Activated T-cell treated with anti-CD3 and anti-CD28 coated beads, Interleukin-2, amount 50 U/mL, for 72 hours (primary cell): Measurements from ENCODE around the gene PLIN1. TPM values are rescaled to one million over a fixed set of nuclear protein-coding genes. Genes with fewer than 3 reads are reported as not detected.

Experiments
- ATAC-seq, 2 donors: fragments of 150-1000 bp; cut with Tn5 transposase; replicated peaks in 1 of 2; 2 replicates each; pipeline ENCODE4 v1.10.0; 2021; ENCODE audit warnings: moderate library complexity in 2 of 2, mild to moderate bottlenecking in 1 of 2
- DNase-seq, 2 donors: peaks; one replicate each; pipeline ENCODE4 v3.0.0; 2021 to 2022; ENCODE audit warnings: mixed read lengths in 1 of 2
- H3K27ac Mint-ChIP-seq: one replicate; pipeline ENCODE4 v1.8.0; 2022; ENCODE audit warnings: mild to moderate bottlenecking, moderate library complexity, mixed read lengths
- H3K27me3 Mint-ChIP-seq: one replicate; pipeline ENCODE4 v1.8.0; 2022; ENCODE audit warnings: low read depth, mixed read lengths
- H3K36me3 Mint-ChIP-seq, 2 donors: one replicate each; pipeline ENCODE4 v1.8.0; 2022; ENCODE audit warnings: mixed read lengths in 2 of 2, mild to moderate bottlenecking in 1 of 2; ENCODE audit not compliant: insufficient read depth in 2 of 2
- H3K4me1 Mint-ChIP-seq: one replicate; pipeline ENCODE4 v1.8.0; 2022; ENCODE audit warnings: low read depth, mixed read lengths
- H3K4me3 Mint-ChIP-seq, 2 donors: one replicate each; pipeline ENCODE4 v1.8.0; 2022; ENCODE audit warnings: mild to moderate bottlenecking in 2 of 2, mixed read lengths in 2 of 2, moderate library complexity in 2 of 2
- H3K9me3 Mint-ChIP-seq, 2 donors: one replicate each; pipeline ENCODE4 v1.8.0; 2022; ENCODE audit warnings: mixed read lengths in 2 of 2
- total RNA-seq, 2 donors: library from RNA; stranded (reverse); gene quantifications; one replicate each; pipeline ENCODE4 v1.2.3, GENCODE V29; 2022

Gene PLIN1
- total RNA-seq, 2 donors from 2014 or later: 0.88 to 1.3 TPM

DNA sequence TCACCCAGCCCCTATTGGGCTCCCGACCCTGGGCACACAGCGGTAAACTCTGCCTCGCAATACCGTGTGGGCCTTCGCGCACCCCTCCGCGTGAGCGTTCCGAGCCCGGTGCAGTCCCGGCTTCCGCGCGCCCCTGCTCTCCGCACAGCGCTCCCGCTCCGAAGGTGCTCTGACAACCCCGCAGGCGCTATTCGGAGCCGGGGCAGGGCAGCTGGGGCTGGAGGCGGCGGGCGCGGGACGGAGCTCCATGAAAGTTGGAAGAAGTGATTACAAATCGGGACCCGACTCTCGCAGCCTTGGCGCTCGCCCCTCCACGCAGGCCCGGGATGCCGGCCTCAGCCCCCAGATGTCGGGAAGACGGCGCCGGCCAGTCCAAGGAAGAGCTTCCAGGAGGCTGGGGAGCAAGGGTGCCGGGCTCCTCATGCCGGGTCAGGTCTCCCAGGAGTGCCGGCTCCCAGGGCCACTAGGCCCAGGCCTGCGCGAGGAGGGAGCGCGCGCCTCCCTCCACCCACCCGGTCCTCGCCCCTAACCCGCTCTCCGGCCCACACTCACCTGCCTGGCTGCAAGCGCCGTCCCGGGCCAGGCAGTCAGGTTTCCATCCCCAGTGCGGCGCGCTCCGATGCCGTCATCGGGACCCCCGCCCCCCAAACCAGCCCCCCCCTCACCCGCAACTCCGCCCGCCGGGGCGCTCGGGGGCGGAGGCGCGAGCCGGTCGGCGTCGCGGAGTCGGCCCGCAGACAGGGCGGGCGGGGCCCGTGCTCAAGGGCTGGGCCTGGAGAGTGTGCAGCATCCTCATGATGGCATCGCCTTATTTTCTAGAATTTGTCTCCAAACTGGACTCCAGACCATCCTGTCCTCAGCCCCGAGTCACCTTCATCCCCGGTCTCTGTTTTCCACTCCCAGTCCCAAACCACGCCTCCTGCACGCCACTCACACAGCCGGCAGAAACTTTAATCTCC lies 24.0 kb downstream of the PLIN1 start, which contains the start of gene KIF7:
Gene KIF7 (minus strand): TSS at position 621 of the 959 bp plus-strand sequence. CDS start 2,537 bp downstream, outside the sequence.
- Mint-ChIP-seq H3K9me3 (no peaks in the 10 kb centered on the region), H3K36me3 (no peaks in the 10 kb centered on the region), H3K27ac (no peak within 1 kb of the TSS), H3K4me1 (peaks cover 21% of the 10 kb centered on the region), H3K27me3 (peaks cover 64% of the 10 kb centered on the region), H3K4me3 (peak within 1 kb of the TSS; percentile 87 to 89)
- peak; percentile 76 to 78 for ATAC-seq
- peak; percentile 42 to 43 for DNase-seq

DNA sequence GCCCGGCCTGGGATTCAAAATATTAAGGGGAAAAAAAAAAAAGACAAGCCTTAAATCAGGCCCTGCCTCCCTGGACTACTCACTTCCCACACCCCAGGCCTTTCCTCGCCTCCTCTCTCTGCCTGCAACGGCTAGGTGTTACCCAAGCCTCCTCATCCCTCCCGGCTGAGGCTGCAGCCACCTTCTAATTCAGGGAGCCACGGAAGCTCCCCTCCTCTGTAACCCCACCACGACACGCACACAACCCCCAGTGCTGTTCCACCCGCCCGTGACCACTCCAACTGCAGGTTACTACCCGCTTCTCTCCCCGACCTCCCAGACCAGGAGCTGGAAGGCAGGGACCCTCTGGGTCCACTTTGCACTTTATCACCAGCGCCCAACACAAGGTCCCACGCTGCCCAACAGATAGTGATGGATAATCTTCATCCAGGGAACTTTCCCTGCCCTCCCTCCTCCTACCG lies 24.8 kb downstream of the PLIN1 start:
- H3K36me3 Mint-ChIP-seq: no peaks in the 10 kb centered on the region
- H3K9me3 Mint-ChIP-seq: no peaks in the 10 kb centered on the region
- H3K4me3 Mint-ChIP-seq: peak overlapping the region; percentile 86 to 89
- ATAC-seq (no peak), DNase-seq (no peak)
- peaks cover 59% of the 10 kb centered on the region for H3K27me3 Mint-ChIP-seq
- H3K27ac Mint-ChIP-seq: no peak overlapping the region
- peaks cover 21% of the 10 kb centered on the region for H3K4me1 Mint-ChIP-seq

DNA sequence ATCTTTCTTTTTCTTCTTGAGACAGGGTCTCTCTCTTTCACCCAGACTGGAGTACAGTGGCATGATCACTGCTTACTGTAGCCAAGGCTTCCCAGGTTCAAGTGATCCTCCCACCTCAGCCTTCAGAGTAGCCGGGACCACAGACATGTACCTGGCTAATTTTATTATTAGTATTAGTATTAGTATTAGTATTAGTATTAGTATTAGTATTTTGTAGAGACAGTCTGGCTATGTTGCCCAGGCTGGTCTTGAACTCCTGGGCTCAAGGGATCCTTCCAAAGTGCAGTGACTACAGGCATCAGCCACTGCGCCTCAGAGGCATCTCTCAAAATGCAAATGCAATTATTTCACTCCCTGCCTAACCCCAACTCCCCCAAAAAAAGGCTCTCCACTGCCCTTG lies 25.6 kb downstream of the PLIN1 start:
- Mint-ChIP-seq H3K36me3 (no peaks in the 10 kb centered on the region), H3K9me3 (no peaks in the 10 kb centered on the region), H3K4me1 (peaks cover 21% of the 10 kb centered on the region), H3K27ac (no peak overlapping the region), H3K27me3 (peaks cover 54% of the 10 kb centered on the region), H3K4me3 (no peak overlapping the region)
- DNase-seq (no peak), ATAC-seq (no peak)

DNA sequence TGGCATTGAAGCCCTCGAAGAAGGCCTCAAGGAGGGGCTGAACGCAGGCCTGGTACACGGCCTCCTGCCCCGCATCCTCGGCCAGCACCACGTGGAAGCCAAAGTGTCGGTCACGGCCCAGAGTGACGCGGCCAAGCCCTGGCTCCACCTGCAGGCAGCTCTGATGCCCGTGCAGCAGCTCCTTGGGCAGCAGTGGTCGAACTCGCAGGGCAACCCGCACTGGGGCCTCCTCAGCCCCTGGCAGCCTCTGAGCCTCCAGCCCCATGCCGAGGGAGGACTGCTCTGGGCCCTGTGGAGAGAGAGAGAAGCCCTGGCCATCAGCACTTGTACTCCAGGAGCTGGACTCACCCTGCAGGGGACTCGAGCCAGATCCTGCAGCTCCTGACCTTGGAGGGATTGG lies 26.5 kb downstream of the PLIN1 start:
- DNase-seq: no peak
- no peak for ATAC-seq
- H3K9me3 Mint-ChIP-seq: no peaks in the 10 kb centered on the region

DNA sequence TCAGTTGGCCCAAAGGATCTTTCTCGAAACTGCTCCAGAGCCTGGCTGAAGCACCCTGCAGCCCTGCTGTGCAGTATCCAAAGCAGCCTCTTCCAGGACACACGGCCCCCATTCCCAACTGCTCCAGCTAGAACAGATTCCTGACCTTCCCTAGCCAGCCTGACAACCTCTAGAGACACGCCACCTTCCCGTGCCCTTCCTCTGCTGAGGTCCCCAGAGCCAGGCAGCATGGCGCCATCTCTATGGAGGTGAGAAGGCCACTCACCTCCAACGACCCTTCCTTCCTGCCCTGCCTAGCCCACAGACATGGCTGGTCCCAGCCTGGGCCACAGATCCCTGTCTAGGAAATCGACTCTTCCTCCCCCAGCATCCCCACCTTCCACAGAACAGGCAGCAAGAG lies 27.0 kb downstream of the PLIN1 start:
- no peak for DNase-seq

More for the DNA sequence above, 26.5 kb downstream of the PLIN1 start:
- no peak overlapping the region for H3K27ac Mint-ChIP-seq
- no peak overlapping the region for H3K4me3 Mint-ChIP-seq
- no peaks in the 10 kb centered on the region for H3K36me3 Mint-ChIP-seq
- peaks cover 21% of the 10 kb centered on the region for H3K4me1 Mint-ChIP-seq
- peaks cover 47% of the 10 kb centered on the region for H3K27me3 Mint-ChIP-seq

DNA sequence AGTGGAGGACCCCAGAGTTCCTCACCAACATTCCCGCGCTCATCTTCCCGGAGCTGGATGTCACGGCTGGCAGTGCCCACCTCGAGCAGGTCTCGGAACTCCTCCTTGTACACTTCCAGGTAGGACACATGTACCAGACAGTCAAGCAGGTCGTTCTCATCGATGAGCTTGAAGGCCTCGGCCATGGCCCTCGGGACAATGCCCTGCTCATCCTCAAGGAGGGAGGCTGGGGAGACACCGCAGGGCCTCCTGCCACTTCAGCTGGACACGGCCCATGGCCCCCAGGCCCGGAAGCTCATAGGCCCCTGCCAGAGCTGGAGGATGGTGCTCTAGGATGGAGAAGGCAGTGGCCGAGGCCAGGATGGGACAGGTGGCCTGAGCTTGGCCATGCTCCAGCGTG lies 29.5 kb downstream of the PLIN1 start:
- no peak for ATAC-seq
- H3K9me3 Mint-ChIP-seq: no peaks in the 10 kb centered on the region
- no peak overlapping the region for H3K27ac Mint-ChIP-seq
- H3K27me3 Mint-ChIP-seq: peaks cover 24% of the 10 kb centered on the region
- peaks cover 16% of the 10 kb centered on the region for H3K4me1 Mint-ChIP-seq
- no peaks in the 10 kb centered on the region for H3K36me3 Mint-ChIP-seq
- H3K4me3 Mint-ChIP-seq: no peak overlapping the region
- no peak for DNase-seq

More for the DNA sequence above, 27.0 kb downstream of the PLIN1 start:
- ATAC-seq: no peak
- H3K36me3 Mint-ChIP-seq: no peaks in the 10 kb centered on the region
- H3K27me3 Mint-ChIP-seq: peaks cover 44% of the 10 kb centered on the region
- H3K27ac Mint-ChIP-seq: no peak overlapping the region
- H3K4me1 Mint-ChIP-seq: peaks cover 25% of the 10 kb centered on the region
- H3K4me3 Mint-ChIP-seq: no peak overlapping the region
- no peaks in the 10 kb centered on the region for H3K9me3 Mint-ChIP-seq

DNA sequence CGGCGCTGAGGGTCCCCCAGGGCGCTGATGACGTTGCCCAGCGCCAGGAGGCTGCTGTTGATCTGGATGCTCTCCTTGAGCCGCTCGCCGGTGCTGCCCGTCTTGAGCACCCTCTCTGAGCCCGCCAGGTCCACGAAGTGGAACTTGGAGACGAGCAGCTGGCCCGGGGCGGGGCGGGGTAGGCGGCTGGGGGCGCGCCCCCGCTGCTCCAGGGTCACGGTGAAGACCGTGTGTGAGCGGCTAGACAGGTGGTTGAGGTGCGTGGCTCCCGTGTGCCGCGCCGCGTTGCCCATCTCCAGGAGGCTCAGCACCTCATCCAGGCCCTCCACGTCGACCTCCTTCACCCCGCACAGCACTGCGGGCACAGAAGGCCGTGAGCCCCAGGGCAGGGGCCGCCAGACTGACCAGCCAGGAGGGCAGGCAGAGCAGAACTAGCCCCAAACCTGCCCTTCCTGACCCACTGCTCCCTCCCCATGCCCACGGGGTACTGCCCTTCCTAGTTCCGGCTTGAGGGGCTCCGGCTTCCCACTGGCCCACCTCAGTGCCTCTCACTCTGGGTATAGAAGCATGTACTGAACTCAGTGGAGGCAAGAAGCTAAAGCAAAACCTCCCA lies 30.0 kb downstream of the PLIN1 start:
- H3K27ac Mint-ChIP-seq: no peak overlapping the region
- no peak for ATAC-seq
- peaks cover 18% of the 10 kb centered on the region for H3K27me3 Mint-ChIP-seq
- no peaks in the 10 kb centered on the region for H3K36me3 Mint-ChIP-seq
- DNase-seq: no peak
- H3K9me3 Mint-ChIP-seq: no peaks in the 10 kb centered on the region
- no peak overlapping the region for H3K4me3 Mint-ChIP-seq
- peaks cover 10% of the 10 kb centered on the region for H3K4me1 Mint-ChIP-seq

DNA sequence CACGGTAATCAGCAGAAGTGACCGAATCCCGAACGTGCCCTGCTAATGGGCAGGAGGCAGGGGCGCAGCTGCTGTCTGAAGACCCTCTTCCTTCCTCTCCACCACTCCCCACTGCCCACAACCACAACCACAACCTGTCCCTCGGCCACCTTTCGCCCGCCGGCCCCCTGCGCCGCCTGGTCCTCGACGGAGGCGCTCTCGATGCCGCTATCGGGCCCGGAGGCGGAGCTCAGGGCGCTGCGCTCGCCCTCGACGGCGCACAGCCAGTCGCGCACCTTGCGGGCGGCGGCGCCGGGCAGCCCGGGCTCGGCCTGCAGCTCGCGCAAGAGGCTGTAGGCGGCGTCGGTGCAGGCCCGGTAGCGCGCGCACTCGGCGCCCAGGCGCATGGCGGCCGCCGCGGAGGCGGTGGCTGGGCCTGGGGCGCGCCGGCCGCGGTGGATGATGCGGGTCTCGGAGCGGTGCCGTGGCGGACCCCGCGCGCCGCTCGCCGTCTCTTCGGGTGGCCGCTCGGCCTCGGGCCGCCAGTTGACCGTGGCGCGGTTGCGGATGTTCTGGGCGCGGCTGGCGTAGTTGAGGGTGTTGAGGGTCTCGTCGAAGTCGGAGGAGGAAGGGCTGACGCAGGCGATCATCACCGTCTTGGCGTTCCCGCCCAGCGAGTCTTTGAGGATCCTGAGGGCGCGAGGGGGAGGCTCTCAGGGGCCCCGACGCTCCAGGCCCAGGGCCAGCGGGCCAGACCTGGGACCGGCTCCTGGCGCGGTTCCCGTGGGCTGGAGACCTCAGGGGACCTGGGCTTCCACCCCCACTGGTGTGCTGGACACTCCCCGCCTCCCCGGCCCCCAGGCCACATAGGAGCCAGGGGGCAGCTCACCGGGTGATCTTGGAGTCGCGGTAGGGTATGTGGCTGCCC lies 30.8 kb downstream of the PLIN1 start:
- no peak overlapping the region for H3K4me3 Mint-ChIP-seq
- DNase-seq (no peak), ATAC-seq (no peak)
- H3K27me3 Mint-ChIP-seq: peaks cover 12% of the 10 kb centered on the region
- H3K9me3 Mint-ChIP-seq: no peaks in the 10 kb centered on the region
- H3K27ac Mint-ChIP-seq: no peak overlapping the region
- H3K36me3 Mint-ChIP-seq: no peaks in the 10 kb centered on the region
- H3K4me1 Mint-ChIP-seq: peaks cover 8% of the 10 kb centered on the region

DNA sequence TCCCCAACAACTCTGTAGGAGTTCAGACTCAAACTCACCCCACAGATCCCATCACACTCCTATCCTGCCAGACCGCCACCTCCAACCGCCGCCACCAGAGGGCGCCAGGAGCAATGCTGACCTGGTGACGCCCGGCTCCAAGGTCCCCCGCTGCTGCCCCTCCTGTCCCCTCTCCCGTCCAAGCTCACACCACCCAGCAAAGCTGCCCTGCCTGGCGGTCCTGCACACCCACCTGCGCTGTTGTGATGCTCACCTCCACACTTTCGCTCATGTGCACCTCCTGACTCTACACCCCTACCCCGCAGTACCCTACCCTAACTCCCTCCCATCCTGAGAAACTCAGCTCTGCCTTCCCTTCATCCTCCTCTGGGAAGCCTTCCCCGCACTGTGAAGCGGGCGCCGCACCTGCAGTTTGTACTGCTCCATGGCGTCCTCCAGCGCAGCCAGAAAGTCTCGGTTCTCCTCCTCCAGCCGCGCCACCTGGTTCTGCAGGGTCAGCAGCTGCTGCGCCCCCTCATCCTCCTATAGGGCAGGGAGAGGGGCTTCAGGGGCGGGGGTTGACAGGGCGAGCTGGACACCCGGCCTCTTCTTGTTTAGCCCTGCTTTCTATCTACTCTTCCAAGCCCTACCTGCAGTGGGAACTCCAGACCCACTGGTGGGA lies 31.8 kb downstream of the PLIN1 start:
- H3K27me3 Mint-ChIP-seq: peaks cover 4% of the 10 kb centered on the region
- DNase-seq: peak; percentile 72 to 78
- no peaks in the 10 kb centered on the region for H3K36me3 Mint-ChIP-seq
- no peaks in the 10 kb centered on the region for H3K9me3 Mint-ChIP-seq
- peak; percentile 76 to 80 for ATAC-seq
- H3K4me1 Mint-ChIP-seq: peaks cover 5% of the 10 kb centered on the region
- no peak overlapping the region for H3K27ac Mint-ChIP-seq
- no peak overlapping the region for H3K4me3 Mint-ChIP-seq

DNA sequence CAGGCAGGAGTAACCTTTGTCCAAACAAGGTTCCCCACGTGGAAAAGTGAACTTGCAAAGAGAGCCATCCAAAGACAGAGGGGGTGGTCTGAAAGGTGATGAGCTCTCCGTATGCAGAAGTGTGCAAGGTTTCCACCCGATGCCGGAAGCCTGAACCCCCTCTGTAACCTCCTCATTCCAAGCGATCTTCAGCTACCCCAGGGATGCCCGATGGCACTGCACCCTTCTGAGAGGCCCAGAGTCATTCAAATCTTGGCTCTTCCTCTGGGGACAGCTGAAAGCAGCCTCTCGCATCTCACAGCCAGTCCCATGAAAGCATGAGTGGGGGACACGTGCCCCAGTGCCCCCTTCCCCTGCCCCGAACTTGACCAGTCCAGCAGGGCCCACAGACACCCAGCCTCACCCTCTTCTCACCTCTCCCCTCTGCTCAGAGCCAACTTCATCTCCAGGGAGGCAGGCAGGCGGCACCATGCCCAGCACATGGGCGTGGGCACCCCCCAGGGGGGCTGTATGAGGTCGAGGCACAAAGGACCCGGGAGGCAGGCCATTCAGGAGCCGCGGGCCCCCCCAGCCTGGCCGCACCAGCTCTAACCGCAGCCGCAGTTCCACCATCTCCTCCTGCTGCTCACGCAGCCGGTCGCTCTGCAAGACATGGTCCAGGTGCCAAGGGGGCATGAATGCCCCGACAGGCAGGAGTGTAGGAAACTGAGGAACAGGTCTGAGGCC lies 32.6 kb downstream of the PLIN1 start:
- Mint-ChIP-seq H3K27me3 (no peaks in the 10 kb centered on the region), H3K27ac (no peak overlapping the region), H3K4me1 (peaks cover 5% of the 10 kb centered on the region), H3K36me3 (no peaks in the 10 kb centered on the region), H3K9me3 (no peaks in the 10 kb centered on the region), H3K4me3 (no peak overlapping the region)
- DNase-seq: no peak
- peak in 1 of 2 donors; percentile 20 for ATAC-seq

DNA sequence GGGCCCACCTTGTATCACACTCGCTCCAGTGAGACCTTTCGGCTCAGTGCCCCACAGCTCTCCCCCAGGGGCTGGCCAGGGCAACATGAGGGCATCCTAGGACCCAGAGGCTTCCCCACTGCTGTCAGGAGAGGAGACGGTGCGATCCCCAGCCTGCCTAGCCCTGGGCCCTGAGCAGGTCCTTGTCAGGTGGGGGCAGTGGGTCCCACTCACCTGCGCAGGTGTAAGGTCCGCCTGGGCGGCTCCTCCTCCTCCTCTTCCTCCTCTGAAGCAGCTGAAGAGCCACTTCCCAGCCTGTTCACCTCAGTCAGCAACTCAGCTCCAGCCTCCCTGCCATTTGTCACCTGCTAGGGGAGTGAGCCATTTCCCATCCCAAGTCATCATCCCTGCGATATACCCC lies 33.5 kb downstream of the PLIN1 start:
- Mint-ChIP-seq H3K4me3 (no peak overlapping the region), H3K4me1 (peaks cover 5% of the 10 kb centered on the region), H3K9me3 (no peaks in the 10 kb centered on the region), H3K27me3 (no peaks in the 10 kb centered on the region), H3K27ac (no peak overlapping the region), H3K36me3 (no peaks in the 10 kb centered on the region)
- ATAC-seq (no peak), DNase-seq (no peak)

DNA sequence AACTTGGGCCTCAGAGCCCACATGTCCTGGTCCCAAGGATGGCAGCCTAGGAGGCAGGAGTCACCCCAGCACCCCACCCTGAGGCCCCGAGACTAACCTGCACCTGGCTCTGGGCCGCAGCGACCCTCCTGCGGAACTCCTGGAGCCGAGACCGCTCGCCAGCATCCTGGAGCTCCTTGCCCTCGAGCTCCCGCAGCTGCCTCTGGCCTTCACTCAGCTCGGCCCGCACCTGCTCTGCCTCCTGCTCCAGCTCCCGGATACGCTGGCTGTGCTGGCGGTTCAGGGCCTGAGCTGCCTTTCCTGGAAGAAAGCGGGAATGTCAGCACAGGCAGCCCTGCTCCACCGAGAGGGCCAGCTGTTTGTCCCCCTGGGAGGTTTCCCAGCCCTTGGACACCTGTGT lies 37.1 kb downstream of the PLIN1 start:
- Mint-ChIP-seq H3K4me3 (no peak overlapping the region), H3K9me3 (no peaks in the 10 kb centered on the region), H3K36me3 (no peaks in the 10 kb centered on the region), H3K27me3 (no peaks in the 10 kb centered on the region), H3K27ac (no peak overlapping the region), H3K4me1 (peaks cover 1% of the 10 kb centered on the region)
- DNase-seq (no peak), ATAC-seq (no peak)
